Neutrophil (primary cell): ENCODE measurements around the gene JPH2.

Experiments used
- H3K27ac ChIP-seq: fragments of 200-600 bp; sonication (generic); 2 replicates; pipeline ENCODE4 v1.5.1; 2016; ENCODE audit warnings: mild to moderate bottlenecking, moderate library complexity
- H3K27me3 ChIP-seq: fragments of 200-600 bp; sonication (generic); 2 replicates; pipeline ENCODE4 v1.6.0; 2016; ENCODE audit warnings: mild to moderate bottlenecking
- H3K36me3 ChIP-seq: fragments of 200-600 bp; sonication (generic); 2 replicates; pipeline ENCODE4 v1.5.1; 2017
- H3K4me1 ChIP-seq, 2 experiments: fragments of 200-600 bp in 1 of 2; sonication (generic) in 1 of 2; 1 replicate in 1 of 2; 2 replicates in 1 of 2; pipeline versions ENCODE4 v1.5.1 to v1.6.1; 2013 to 2016; ENCODE audit warnings: low read depth in 1 of 2, low read length in 1 of 2, mild to moderate bottlenecking in 1 of 2, moderate library complexity in 1 of 2; ENCODE audit not compliant: control insufficient read depth in 1 of 2, insufficient read depth in 1 of 2
- H3K4me3 ChIP-seq, 2 experiments: fragments of 200-600 bp in 1 of 2; sonication (generic) in 1 of 2; 1 replicate in 1 of 2; 2 replicates in 1 of 2; pipeline ENCODE4 v1.5.1; 2013 to 2016; ENCODE audit warnings: low read depth in 1 of 2, low read length in 1 of 2, mild to moderate bottlenecking in 1 of 2, moderate library complexity in 1 of 2
- H3K9me3 ChIP-seq: fragments of 200-600 bp; sonication (generic); 2 replicates; pipeline ENCODE4 v1.5.1; 2016
- CTCF ChIP-seq: fragments of 200-600 bp; sonication (generic); IDR thresholded peaks from 2 replicates; pipeline ENCODE4 v1.5.1; 2016; ENCODE audit warnings: antibody characterized with exemption

JPH2 gene

GRCh38 chr20:44206132-44206531 is 19.1 kb upstream of the JPH2 start:
- no peak for TF ChIP-seq CTCF
- Histone ChIP-seq H3K27me3 (no peaks in the 10 kb centered on the region), H3K9me3 (no peaks in the 10 kb centered on the region), H3K36me3 (peaks cover 55% of the 10 kb centered on the region), H3K27ac (peak overlapping the region; percentile 8), H3K4me1 (peaks cover 20 to 22% of the 10 kb centered on the region in 2 experiments), H3K4me3 (no peak overlapping the region)

- Histone ChIP-seq H3K4me1 (peaks cover 17 to 20% of the 10 kb centered on the region in 2 experiments), H3K9me3 (no peaks in the 10 kb centered on the region), H3K27me3 (no peaks in the 10 kb centered on the region), H3K4me3 (no peak overlapping the region), H3K27ac (no peak overlapping the region), H3K36me3 (peaks cover 68% of the 10 kb centered on the region)
- no peak for TF ChIP-seq CTCF
These were observed 17.8 kb upstream of the JPH2 start for GRCh38 chr20:44204832-44205215.

GRCh38 chr20:44204156-44204831 is 17.3 kb upstream of the JPH2 start:
- Histone ChIP-seq H3K27ac (no peak overlapping the region), H3K9me3 (no peaks in the 10 kb centered on the region), H3K27me3 (no peaks in the 10 kb centered on the region), H3K36me3 (peaks cover 73% of the 10 kb centered on the region), H3K4me3 (no peak overlapping the region), H3K4me1 (peaks cover 12 to 14% of the 10 kb centered on the region in 2 experiments)
- no peak for TF ChIP-seq CTCF

GRCh38 chr20:44203161-44203560 is 16.2 kb upstream of the JPH2 start:
- Histone ChIP-seq H3K27ac (peak overlapping the region; percentile 6), H3K9me3 (no peaks in the 10 kb centered on the region), H3K27me3 (no peaks in the 10 kb centered on the region), H3K36me3 (peaks cover 85% of the 10 kb centered on the region), H3K4me3 (no peak overlapping the region), H3K4me1 (peaks cover under 1 to 4% of the 10 kb centered on the region in 2 experiments)
- TF ChIP-seq CTCF, result no peak

GRCh38 chr20:44200983-44201382 is 14.0 kb upstream of the JPH2 start:
- Histone ChIP-seq H3K4me1 (no peaks in the 10 kb centered on the region), H3K27me3 (no peaks in the 10 kb centered on the region), H3K9me3 (no peaks in the 10 kb centered on the region), H3K27ac (no peak overlapping the region), H3K36me3 (peaks cover 98% of the 10 kb centered on the region), H3K4me3 (no peak overlapping the region)
- TF ChIP-seq CTCF, result no peak
